HCEC 1CT (cell line): ENCODE data around the gene ZNF407.
"Not testable (repeated sequence)": the region's sequence is repeated elsewhere in the genome, so short reads cannot be mapped to it uniquely, and the experiment has no call there.

ENCODE experiments used
- DNase-seq: peaks from one replicate; pipeline ENCODE4 v3.0.0-alpha.2; 2017

Gene ZNF407

DNA sequence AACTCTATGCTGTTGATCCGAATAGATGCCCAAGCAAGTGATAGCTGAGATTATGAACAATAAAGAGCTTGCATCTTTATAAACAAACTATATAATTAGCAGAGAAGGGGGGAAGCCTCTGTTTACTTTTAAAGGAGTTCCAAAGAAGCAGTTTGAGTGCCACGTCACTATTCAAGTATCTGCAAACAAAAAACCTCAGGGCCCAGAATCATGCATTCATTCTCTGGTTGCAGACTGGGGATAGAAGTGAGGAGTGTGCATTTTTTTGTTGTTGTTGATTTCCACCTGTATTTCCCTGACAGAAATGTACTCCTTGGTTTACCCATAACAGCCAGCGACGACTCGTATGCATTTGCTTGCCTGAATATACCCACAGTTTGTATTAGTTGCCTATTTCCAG is 347.0 kb downstream of the ZNF407 start:
- peak; percentile 73 for DNase-seq

DNA sequence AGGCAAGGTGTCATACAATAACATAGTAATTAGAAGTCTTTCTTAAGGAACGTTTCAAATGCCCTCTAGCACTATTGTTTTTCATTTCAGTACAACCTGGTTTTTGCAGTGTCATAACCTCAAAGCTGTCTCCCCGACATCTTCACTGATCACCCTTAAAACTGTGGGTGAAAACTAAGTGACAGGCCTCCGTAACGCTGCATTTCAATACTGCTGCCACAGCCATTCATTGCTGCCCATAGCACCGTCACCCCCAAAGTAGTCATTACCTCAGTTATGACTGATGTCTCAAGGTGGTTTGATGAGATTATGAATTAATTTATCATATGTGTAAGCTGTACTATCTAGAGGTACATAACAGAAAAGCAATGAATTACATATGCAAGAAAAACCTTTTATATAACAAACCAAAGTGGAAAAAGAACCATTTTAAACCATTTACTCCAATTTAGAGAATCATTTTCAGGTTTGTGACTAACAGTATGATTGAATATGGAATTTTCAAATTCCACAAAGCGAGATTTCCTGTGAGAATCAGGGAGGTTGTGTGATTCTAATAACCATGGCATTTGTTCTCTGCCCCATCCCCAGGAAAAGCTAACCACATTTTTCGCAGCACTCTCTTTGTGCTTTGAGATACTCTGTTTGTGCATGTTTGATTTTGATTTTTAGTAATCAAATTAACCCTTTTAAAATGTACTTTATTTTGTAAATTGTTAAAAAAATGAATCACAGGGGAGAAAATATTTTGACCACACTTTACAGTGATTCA is 348.3 kb downstream of the ZNF407 start:
- peak; percentile 49 for DNase-seq

DNA sequence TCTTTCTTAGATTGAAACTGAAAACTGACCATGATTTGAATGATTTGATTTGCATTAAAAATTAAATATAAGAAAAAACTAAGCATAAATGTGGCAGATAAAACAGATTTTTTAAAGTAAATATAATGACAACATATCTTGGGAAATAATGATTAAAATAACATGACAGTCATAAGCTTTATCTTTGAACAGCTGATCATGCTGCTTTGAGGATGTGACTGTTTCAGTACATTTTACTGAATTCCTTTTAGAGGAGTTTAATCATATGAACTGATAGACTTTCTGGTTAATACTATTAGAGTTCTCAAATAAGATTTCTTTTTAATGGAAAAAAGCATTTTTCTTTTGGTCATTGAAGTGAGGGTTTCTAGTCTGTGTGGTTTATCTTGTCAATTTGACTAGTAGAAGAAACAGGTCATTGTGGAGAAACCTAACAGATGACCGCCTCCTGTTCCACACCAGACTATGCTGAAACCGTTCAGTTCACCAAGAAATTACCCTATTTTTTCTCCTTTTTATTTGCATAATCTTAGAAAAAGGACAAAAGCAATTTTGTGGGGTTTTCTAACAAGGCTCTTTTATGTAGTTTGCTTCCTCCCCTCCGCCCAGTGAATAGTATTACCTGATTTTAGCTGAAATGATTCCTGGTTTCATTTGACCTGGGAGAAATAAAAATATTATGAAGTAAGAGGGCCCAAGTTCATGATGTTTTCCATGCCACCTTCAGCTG is 349.1 kb downstream of the ZNF407 start:
- DNase-seq = peak; percentile 22

DNA sequence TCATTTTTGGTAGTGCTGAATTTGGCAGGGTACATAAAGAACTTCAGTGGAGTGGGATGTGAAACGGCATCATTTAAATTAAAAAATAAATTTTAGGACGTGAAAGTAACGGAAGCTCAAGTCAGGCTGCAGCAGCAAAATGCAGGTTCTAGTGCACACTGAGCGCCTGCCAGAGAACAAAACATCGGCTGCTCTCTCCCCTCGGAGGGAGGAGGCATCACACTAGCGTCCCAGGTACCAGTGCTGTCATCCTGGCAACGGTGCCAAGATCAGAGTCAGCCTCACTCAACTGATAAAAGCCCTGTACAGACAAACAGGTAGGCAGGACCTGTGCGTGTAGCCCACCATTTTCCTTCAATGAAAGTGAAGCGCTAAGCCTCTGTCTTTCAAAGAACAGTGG is 349.7 kb downstream of the ZNF407 start:
- DNase-seq = no peak

DNA sequence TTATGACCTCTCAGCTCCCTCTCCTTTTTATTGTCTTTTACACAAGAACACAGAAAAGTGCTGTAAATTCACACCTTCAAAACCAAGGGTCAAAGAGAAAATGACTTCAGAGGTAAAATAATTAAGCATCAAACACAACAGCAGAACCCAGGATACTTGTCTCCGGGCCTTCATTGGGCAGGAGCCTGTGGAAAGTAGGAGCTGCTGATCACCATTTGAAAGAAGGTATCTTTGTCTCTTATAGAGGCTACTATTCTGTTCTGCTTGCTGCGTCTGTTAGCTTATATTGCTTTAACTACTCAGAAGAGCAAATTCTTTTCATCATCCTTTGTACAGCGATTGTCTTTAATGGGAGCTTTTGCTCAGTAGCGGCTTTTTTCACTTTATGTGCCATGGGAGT is 350.2 kb downstream of the ZNF407 start:
- DNase-seq = no peak

DNA sequence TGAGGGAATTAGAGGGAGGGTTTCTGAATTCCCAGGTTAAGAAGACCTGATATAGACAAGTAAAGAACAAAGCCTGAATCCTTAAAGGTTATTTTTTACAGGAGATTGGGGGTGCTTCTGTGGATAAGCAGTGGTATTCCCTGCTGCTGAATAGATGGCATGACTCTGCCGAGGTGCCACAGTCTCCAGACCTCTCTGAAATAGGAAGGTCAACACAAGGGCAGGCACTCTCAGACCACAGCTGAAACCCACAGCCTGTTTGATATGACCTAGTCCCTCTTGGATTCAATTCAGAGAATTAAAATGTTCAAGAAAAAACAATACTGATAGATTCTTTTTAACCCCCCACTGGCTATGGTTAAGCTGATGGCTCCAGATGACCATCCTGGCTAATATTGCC is 351.9 kb downstream of the ZNF407 start:
- no peak for DNase-seq

DNA sequence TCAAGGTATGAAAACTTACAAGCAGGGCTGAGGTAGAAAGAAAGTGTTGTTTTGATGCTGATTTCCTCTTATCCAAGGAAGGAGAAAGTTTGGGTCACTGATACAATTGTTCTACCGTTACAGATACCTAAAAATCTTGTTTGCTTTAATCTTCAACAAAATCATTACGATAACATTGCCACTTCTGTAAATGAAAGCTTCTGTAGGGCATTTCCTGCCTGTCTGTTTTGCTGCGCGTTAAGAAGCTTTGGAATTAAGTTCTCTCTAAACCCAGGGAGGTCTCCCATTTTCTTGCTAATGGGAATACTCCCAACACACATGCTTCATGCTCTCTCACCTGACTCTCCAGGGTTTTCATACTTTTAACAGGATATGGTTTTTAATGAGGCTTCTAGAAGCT is 352.8 kb downstream of the ZNF407 start:
- DNase-seq = peak; percentile 1

DNA sequence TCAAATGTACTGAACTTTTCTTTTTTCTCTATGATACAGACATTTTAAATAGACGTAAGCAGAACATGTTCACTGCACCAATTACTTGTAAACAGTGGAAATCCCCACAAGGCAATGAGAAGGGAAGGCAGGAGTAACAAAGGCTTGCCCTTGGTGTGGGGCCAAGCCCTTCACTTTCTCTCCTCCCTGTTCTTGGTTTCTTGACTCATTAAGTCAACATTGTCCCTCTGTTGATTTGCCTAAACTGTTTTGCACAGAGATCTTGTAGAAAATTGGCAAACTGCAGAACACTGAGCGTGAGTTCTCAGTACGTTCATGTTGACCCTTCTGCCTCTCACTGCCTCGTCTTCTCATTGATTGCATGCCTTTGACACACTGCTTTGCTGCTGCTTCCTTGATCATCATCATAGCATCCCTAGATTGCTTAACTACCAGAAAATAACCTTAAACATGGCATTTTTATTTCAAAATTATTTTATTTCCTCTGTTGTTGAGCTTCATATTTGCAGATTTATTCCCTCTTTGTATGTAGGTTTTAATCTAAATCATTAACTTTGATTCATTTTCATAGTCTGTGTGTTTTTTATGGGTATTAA is 353.6 kb downstream of the ZNF407 start:
- peak; percentile 90 for DNase-seq

DNA sequence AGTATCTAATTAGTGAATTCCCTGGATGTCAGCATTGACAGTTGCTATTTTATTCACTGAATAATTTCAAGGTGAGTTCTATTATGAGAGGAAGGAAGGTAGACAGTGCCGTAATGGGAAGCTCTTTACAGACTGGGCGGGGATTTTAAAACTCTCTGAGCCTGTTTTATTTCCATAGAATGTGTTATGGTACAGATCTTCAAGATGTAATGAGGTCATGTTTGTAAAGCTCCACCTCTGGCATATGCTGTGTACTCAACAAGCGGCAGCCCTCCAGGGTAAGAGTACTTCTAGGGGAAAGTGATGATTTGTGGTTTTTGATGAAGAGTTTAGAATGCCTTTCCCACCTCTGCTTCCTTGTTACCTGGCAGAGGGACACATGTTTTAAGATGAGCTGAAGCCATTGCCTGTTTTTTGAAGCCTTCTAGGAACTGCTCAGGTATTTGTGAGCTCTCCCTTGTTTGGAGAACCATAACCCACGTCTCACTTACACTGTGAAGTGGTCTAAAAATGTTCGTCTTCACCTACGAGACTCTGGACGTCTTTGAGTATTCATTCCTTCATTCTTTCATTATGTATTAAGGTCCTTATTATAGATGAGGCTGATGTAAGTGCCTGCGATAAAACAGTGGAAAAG is 360.0 kb downstream of the ZNF407 start:
- DNase-seq = no peak

DNA sequence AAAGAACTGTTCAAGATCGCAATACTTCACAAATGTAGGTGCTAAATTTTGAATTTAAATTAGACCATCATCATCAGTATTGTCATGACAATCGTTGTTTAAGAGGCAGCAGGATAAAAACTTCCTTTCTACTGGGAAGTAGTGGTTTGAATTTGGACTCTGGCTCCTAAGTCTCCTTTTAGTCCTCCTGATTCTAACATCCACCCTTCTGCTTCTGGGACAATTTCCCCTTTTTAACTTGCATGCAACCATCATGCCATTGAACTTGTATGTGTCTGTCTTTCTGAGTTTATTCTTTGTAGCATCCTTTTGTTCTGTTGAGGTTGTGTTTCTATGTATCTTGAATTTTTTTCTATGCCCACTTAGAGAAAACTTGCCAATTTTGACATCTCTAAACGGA is 361.5 kb downstream of the ZNF407 start:
- DNase-seq = no peak

DNA sequence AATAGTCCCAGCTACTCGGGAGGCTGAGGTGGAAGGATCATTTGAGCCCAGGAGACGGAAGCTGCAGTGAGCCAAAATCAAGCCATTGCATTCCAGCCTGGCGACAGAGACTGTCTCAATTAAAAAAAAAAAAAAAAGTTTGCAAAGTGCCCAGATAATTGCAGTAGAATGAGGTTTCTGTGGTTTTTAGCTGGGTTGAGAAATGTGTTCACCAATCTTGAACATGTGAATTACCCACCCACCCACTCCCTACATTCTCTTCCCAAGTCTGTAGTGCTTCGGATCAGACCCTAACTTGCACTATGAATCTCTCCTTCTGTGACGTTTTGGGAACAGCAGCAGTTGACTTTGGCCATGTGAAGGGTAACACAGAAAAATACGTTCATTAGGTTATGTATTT is 363.9 kb downstream of the ZNF407 start:
- DNase-seq = no peak

DNA sequence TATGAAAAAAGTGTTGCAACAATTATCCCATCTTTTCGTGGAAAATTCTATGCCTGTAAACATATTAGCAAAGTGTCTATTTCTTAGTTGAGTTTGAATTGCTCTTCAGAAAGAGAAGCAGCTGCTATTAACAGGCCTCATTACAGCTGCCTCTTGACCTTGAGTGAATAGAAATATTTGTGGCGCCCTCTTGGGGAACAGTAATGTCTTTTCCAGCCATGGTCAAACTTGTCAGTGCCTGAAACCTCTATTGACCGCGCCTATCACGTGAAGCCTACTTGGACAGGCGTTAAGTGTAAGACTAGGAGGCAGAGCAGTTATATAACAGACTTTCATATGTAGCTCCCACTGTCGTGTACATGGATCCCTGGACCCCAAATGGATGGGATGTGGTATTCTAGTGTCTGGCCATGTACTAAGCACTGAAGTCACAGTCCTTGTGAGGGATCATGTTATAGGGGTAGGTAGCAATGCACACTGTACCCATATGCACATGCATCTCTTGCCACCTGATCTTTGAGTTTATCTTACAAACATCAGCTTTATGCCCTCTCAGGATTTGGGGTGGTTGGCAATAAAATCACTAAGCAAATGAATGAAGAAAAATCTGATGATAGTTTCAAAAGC is 366.3 kb downstream of the ZNF407 start:
- DNase-seq = peak; percentile 59

DNA sequence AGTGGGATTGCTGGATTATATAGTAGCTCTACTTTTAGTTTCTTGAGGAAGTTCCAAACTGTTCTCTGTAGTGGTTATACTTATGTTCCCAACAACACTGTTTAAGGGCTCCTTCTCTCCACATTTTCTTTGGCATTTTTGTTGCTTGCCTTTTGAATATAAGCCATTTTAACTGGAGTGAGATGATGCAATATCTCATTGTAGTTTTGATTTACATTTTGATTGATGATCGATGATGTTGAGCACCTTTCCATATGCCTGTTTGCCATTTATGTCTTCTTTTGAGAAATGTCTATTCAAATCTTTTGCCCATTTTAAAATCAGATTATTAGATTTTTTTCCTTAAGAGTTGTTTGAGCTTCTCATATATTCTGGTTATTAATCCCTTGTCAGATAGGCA is 368.0 kb downstream of the ZNF407 start:
- DNase-seq = no peak

DNA sequence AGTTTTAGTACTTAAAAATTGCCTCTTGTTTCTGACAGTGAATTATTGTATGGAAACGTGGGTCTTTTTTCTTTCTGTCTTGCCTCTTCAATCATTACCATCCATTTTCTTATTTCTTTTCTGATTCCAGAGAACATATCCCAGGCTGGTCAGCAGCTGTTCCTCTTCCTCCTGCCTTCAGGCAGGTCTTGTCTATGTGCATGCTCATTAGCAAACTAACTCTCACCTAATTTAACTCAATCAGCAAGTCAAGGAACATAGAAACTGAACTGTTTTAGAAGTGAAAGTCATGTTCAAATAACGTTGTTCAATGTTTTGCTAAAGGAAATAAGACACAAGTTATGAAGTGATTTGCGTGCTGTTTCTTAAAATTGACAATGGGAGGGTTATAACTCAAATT is 369.8 kb downstream of the ZNF407 start:
- no peak for DNase-seq

DNA sequence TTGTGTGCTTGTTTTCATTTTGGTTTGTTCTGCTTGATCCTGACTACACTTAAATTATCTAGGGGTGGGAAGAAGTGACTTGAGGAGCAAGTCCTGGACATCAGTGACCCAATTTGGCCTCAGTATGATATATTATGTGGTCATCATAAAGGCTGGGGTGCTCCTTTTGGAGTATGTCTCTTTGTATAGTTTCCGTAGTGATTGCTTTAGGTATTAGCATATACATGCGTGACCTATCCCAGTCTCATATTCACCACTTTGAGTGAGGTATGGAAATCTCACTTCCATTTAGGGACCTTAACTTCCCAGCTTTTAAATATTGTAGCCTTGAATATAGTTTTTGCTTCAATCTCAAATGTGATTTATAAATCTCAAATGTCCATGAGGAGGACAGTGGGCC is 370.3 kb downstream of the ZNF407 start:
- no peak for DNase-seq

DNA sequence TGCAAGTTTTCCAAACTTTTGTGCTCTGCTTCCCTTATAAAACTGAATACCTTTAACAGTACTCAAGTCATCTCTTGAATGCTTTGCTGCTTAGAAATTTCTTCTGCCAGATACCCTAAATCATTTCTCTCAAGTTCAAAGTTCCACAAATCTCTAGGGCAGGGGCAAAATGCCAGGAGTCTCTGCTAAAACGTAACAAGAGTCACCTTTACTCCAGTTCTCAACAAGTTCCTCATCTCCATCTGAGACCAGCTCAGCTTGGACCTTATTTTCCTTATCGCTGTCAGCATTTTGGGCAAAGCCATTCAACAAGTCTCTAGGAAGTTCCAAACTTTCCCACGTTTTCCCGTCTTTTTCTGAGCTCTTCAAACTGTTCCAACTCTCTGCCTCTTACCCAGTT is 373.7 kb downstream of the ZNF407 start:
- not testable (repeated sequence) for DNase-seq

DNA sequence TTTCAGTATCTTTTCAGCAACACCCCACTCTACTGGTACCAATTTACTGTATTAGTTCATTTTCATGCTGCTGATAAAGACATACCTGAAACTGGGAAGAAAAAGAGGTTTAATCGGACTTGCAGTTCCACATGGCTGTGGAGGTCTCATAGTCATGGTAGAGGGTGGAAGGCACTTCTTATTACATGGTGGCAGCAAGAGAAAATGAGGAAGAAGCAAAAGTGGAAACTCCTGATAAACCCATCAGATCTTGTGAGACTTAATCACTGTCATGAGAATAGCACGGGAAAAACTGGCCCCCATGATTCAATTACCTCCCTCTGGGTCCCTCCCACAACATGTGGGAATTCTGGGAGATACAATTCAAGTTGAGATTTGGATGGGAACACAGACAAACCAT is 374.1 kb downstream of the ZNF407 start:
- DNase-seq = not testable (repeated sequence)

DNA sequence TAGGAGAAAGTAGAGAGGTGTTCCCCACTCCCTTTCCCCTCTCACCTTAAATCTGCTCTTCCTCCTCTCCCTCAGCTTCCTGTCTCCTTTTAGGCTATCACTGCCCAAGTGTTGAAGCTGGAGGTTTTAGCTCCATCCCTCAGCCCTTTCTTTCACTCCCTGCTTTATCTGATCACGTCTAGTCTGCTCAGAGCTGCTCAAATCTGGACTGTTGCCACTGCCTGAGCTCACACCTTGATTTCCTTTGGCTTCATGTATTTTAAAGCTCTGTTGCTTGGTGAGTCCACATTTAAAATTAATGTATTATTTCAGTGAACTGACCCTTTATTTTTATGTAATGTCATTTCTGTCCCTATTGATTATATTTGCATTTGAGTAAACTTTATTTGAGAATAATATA is 374.7 kb downstream of the ZNF407 start:
- no peak for DNase-seq

DNA sequence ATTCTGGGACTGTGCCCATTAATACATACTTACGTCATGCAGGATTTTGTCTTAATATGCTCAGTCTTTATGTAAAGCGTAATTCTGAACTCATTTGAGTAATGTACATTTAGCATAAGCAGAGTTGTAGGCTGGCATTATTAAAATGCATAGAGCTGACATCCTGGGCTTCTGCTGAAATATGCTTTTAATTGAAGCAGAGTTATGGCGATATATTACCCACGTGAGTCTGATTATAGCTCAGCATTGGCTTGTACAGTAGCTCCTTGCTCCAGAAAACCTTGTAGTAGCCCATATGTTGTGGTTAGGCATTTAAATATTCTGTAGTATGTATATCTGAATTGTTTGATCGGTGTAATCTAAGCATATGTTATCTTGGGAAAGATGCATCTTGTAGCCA is 377.3 kb downstream of the ZNF407 start:
- no peak for DNase-seq

DNA sequence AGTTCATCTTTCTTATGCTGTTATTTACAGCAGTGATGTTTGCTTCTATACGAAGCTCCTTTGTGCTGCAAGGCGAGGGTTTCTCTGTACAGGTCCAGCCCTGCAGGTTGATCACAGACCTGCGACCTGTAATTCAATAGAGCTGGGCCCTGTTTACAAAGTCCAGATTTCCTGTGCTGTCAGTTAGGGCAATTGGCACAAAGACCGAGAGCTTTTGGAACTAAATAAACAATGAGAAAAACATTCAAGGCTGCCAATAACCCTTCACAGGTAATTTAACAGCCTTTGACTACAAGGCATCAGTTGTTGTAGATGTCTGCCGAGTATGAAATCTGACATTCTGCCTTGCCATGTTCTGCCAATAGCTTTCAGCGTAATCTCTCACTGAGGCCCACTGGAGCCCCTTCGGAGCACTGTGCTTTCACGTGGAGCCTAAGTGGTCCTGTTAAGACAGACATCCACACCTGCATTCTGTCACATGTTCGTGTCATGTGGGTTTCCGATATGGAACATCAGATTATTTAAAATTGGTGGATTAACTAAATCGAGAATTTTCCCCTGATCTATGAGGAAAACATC is 378.8 kb downstream of the ZNF407 start:
- no peak for DNase-seq

DNA sequence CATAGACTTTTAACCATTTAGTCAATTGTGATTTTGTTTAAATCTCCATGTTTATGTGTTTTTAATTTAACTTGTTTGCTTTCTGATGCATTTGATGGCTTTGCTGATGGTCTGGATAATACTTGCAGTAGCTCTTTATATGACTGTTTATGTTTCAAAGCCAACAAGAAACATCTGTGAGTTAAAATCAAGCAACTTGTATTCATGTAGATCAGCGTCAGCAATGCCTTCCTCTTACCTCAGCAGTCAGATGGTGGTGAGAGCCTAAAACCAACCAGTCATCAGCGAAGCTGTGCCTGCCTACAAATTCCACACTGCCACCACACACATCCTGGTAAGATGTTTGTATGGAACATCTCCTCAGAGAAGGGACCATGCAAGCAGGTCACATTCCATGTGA is 379.4 kb downstream of the ZNF407 start:
- DNase-seq = no peak

DNA sequence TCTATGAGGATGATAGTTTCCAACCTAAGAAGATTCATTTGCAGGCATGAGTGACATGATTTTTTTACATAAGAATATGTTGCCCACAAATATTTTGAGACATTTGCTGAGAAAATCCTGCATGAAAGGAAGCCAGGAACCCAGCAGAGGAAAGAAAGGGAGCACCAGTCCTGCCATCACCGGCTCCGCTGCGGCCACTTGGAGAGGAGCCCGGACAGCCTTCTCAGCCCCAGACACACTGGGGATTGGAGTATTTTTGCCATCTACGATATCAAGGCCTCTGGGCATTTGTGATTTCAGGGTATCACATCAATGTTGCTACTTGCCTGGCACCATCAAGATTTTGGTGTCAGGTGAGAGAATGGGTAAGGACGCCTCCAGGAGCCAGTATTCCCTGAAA is 383.0 kb downstream of the ZNF407 start:
- no peak for DNase-seq

DNA sequence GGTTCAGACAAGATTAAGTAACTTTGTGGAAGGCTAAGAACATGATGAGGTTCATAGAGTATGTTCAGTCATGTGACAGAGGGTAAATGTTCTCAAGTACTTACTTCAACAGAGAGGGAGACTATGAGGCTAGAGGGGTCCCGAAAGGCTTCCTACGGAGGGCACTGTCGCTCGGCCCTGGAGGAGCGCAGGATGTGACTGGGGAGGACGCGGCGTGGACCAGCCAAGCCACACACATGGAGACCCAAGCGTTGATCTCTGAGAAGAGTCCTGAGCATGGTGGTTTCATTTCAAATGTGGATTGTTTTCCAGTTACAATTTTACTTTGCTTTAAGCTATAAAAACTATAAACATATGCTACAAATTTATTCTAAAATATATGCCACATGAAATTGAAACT is 383.8 kb downstream of the ZNF407 start:
- no peak for DNase-seq
